ENCODE data around the gene CD22.

GRCh38 chr19:35298561-35298972 is 30.4 kb upstream of the CD22 start:
- TF ChIP-seq CTCF (IDR thresholded peaks at IDR 0.05): no peak
- no peak for TF ChIP-seq POLR2A (IDR thresholded peaks at IDR 0.05)
